LNCAP (cell line): ENCODE data around the gene DMRT1.

Experiments used
- TF ChIP-seq, protein P1 (sequence below): fragments of 450-650 bp; IDR thresholded peaks from 2 replicates; pipeline ENCODE4 v1.5.1; 2017; ENCODE audit warnings: mild to moderate bottlenecking

The DMRT1 gene

DNA sequence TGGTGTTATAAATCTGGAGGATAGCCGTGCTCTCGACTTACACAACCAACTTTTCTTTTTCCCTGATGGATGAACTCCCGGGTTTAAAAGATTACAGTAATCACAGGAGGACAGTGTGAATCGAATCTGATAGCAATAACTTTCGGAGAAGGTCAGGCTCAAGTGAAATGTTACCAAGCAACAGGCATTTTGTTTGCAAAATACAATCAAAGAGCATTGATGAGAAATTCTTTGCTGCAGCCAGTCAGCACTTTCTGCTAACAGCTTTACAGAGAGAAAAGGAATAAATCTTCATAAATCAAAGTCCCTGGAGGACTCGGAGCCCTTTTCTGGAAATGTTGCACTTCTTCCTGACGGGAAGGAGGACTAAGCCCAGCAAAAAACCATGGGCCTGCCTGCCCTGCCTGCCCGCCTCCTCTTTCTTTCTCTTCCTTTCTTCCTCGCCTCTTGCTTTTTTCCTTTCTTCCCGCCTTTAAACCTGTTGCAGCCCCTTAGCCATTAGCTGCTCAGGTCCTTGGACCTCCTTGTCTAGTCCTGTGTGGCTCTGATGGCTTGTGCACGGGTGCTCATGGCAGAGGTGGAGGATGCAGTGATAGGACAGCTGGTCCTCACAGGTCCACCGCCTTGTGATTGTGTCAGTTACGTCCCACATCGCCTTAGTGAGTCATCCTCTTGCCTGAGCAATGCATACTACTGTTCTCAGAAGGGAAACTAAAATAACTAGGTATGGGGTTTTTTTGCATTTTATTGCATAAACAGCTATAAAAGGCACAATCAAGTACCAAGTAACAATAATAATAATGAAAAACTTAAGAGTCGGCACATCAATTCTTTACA lies 141.1 kb downstream of the DMRT1 start:
- TF ChIP-seq, protein P1, sequence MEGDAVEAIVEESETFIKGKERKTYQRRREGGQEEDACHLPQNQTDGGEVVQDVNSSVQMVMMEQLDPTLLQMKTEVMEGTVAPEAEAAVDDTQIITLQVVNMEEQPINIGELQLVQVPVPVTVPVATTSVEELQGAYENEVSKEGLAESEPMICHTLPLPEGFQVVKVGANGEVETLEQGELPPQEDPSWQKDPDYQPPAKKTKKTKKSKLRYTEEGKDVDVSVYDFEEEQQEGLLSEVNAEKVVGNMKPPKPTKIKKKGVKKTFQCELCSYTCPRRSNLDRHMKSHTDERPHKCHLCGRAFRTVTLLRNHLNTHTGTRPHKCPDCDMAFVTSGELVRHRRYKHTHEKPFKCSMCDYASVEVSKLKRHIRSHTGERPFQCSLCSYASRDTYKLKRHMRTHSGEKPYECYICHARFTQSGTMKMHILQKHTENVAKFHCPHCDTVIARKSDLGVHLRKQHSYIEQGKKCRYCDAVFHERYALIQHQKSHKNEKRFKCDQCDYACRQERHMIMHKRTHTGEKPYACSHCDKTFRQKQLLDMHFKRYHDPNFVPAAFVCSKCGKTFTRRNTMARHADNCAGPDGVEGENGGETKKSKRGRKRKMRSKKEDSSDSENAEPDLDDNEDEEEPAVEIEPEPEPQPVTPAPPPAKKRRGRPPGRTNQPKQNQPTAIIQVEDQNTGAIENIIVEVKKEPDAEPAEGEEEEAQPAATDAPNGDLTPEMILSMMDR: no peak

- TF ChIP-seq, protein P1: no peak
Measured at GRCh38 chr9:994005-994404, 152.5 kb downstream of the DMRT1 start.

GRCh38 chr9:995192-995591 lies 153.7 kb downstream of the DMRT1 start:
- TF ChIP-seq, protein P1: no peak

DNA sequence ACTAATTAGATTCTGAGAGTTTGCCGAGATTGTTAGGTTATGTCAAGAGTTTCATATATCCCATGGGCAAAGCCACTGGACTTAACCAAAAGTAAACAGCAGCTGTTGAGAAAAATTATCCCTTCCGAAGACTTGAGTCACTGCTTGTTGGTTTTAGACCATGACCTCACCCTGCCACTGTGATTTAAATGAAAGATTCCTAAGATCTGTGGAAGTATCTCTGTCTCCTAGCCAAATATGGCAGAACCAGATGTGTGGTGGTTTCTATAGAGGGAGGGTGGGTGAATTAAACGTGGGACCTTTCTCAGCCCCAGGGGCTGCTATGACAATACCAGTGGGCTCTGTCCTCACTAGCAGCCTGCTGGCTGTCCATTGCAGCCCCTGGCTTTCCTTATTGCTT lies 154.3 kb downstream of the DMRT1 start:
- TF ChIP-seq, protein P1: no peak

- TF ChIP-seq, protein P1: no peak
Measured at GRCh38 chr9:1001838-1002237, 160.3 kb downstream of the DMRT1 start.

GRCh38 chr9:1002678-1003077 lies 161.2 kb downstream of the DMRT1 start:
- TF ChIP-seq, protein P1: no peak

GRCh38 chr9:1005043-1005667 lies 163.7 kb downstream of the DMRT1 start:
- TF ChIP-seq, protein P1: peak; percentile 58; the same call in 1 of the 2 replicates
